Measurements from ENCODE around the gene CDCA7.

DNA sequence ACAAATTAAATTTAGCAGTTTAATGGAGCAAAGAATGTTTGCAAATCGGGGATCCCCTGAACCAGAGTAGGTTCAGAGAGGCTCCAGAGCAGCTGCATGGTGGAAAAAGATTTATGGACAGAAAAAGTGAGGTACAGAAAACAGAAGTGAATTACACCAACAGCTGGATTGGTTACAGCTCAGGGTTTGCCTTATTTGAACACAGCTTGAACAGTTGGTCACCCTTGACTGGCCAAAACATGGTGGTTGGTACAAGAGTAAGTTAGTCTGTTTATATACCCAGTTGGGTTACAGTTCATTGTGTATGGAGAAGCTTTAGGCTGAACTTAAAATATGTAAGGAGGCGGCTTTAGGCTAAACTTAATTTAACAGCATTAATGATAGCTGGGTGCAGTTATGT, 5.4 kb upstream of the CDCA7 start:
- TF ChIP-seq, protein P1, sequence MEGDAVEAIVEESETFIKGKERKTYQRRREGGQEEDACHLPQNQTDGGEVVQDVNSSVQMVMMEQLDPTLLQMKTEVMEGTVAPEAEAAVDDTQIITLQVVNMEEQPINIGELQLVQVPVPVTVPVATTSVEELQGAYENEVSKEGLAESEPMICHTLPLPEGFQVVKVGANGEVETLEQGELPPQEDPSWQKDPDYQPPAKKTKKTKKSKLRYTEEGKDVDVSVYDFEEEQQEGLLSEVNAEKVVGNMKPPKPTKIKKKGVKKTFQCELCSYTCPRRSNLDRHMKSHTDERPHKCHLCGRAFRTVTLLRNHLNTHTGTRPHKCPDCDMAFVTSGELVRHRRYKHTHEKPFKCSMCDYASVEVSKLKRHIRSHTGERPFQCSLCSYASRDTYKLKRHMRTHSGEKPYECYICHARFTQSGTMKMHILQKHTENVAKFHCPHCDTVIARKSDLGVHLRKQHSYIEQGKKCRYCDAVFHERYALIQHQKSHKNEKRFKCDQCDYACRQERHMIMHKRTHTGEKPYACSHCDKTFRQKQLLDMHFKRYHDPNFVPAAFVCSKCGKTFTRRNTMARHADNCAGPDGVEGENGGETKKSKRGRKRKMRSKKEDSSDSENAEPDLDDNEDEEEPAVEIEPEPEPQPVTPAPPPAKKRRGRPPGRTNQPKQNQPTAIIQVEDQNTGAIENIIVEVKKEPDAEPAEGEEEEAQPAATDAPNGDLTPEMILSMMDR (IDR thresholded peaks at IDR 0.05), result no peak
- TF ChIP-seq POLR2A (IDR thresholded peaks at IDR 0.05), result no peak

All from testis (tissue), 2 donors.